Upper lobe of left lung (tissue), 4 donors: ENCODE measurements around the gene SPNS3.

Experiments
- EP300 ChIP-seq, 4 donors: sonication (generic); formaldehyde crosslinking; IDR thresholded peaks; one replicate each; pipeline ENCODE4 v1.5.1; 2017; ENCODE audit warnings: antibody characterized with exemption in 4 of 4, control low read depth in 2 of 4
- POLR2A ChIP-seq, 4 donors: fragments of 450-650 bp; IDR thresholded peaks; one replicate each; pipeline ENCODE4 v1.5.1; 2016 to 2017; ENCODE audit warnings: antibody characterized with exemption in 4 of 4, mild to moderate bottlenecking in 2 of 4
- POLR2AphosphoS5 ChIP-seq, 2 donors: sonication (generic); formaldehyde crosslinking; IDR thresholded peaks; one replicate each; pipeline ENCODE4 v1.5.1; 2017; ENCODE audit warnings: antibody characterized with exemption in 2 of 2
- TF ChIP-seq, protein P1 (sequence below), 6 experiments: fragments of 450-650 bp in 4 of 6; fragments of 200-600 bp in 2 of 6; sonication (generic) in 2 of 6; IDR thresholded peaks; one replicate each; pipeline ENCODE4 v1.5.1; 2016 to 2019; ENCODE audit warnings: antibody characterized with exemption in 6 of 6

DNA sequence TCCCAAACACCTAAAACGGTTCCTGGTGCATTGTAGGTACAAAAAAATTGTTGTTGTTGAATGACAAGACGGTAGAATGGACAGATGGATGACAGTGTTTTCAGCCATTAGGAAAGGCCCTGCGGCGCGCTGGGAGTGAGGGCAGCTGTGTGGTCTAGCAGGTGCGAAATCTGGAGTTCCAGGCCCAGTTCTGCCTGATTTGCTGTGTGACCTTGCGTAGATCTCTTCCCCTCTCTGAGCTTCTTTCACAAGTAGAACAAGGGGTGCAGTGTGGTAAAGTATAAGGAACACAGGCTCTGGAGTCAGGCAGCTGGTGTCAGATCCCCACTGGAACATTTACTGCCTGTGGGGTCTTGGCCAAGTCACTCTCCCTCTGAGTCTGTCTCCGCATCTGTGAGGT is 90.2 kb downstream of the SPNS3 start:
- TF ChIP-seq, protein P1, sequence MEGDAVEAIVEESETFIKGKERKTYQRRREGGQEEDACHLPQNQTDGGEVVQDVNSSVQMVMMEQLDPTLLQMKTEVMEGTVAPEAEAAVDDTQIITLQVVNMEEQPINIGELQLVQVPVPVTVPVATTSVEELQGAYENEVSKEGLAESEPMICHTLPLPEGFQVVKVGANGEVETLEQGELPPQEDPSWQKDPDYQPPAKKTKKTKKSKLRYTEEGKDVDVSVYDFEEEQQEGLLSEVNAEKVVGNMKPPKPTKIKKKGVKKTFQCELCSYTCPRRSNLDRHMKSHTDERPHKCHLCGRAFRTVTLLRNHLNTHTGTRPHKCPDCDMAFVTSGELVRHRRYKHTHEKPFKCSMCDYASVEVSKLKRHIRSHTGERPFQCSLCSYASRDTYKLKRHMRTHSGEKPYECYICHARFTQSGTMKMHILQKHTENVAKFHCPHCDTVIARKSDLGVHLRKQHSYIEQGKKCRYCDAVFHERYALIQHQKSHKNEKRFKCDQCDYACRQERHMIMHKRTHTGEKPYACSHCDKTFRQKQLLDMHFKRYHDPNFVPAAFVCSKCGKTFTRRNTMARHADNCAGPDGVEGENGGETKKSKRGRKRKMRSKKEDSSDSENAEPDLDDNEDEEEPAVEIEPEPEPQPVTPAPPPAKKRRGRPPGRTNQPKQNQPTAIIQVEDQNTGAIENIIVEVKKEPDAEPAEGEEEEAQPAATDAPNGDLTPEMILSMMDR (IDR thresholded peaks at IDR 0.05) = no peak
- no peak for TF ChIP-seq POLR2A (IDR thresholded peaks at IDR 0.05)
- no peak for TF ChIP-seq POLR2AphosphoS5 (IDR thresholded peaks at IDR 0.05)
- TF ChIP-seq EP300 (IDR thresholded peaks at IDR 0.05) = no peak
